ENCODE measurements around the gene CAPZB. TPM values are rescaled to one million over a fixed set of nuclear protein-coding genes. Genes with fewer than 3 reads are reported as not detected.

Gene CAPZB
- 100 to 1,000 TPM in 2 of 4 donors, 10 to 100 TPM in 2; 84.7 to 124 (median 103) TPM for total RNA-seq

DNA sequence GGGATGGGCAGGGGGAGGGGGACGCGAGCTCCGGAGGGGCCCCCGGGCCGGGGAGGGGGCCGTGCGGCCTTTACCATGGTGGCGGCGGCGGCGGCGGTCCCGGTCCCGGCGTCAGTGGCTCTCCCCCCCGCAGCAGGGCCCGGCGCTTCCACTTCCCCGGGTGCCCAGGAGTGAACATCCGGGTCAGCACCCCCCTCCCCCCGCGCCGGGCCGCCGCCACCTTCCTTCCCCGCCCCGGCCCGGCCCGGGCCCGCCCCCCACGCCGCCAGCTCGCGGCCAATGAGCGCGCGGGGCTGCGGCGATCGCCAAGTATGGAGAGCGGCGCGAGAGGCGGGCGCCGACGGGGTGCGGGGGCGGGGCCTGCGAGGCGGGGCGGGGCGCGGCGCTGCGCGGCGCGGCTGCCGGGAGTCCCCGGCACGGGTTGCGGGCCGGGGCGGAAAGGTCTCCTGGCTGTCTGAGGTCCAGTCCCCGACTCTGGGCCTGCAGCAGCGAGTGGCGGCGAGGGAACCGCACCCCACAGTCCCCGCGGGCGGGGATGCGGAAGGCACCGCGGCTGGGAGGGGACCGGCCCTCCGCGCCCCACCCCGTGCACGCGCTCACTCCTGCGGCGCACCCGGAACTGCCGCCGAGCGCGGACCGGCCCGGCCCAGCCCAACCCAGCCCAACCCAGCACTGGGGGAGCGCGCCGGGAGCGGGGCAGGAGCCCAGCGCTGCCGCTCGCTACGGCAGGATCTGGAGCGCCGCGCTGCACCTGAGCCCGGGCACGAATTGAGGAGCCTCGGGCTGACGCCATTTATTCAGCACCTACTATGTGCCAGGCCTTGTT, at the start of gene CAPZB:
Gene CAPZB (minus strand): TSS at position 178 of the 826 bp plus-strand sequence. CDS start 101 bp downstream, at position 77.
- peak in 1 of 2 donors; percentile 11 for TF ChIP-seq POLR2A (IDR thresholded peaks at IDR 0.05)
- TF ChIP-seq, protein P1, sequence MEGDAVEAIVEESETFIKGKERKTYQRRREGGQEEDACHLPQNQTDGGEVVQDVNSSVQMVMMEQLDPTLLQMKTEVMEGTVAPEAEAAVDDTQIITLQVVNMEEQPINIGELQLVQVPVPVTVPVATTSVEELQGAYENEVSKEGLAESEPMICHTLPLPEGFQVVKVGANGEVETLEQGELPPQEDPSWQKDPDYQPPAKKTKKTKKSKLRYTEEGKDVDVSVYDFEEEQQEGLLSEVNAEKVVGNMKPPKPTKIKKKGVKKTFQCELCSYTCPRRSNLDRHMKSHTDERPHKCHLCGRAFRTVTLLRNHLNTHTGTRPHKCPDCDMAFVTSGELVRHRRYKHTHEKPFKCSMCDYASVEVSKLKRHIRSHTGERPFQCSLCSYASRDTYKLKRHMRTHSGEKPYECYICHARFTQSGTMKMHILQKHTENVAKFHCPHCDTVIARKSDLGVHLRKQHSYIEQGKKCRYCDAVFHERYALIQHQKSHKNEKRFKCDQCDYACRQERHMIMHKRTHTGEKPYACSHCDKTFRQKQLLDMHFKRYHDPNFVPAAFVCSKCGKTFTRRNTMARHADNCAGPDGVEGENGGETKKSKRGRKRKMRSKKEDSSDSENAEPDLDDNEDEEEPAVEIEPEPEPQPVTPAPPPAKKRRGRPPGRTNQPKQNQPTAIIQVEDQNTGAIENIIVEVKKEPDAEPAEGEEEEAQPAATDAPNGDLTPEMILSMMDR (IDR thresholded peaks at IDR 0.05): no peak
- WGBS, 2 donors: 0 to 1% methylated on average over 34 to 42 of the region's 106 CpGs
- intact Hi-C loops (cut with DNase I; ENCODE audit: low total_unique reads): loop anchor here (10.0 kb wide), 2 partner anchors 91 to 159 kb away; partner anchors contain the start of gene NBL1
- DNase-seq (ENCODE audit: low spot score in 2 of 2): peak; percentile 92 to 99
- H3K4me3 ChIP-seq (ENCODE audit: low read depth, poor library complexity, severe bottlenecking): peak within 1 kb of the TSS; percentile 97

DNA sequence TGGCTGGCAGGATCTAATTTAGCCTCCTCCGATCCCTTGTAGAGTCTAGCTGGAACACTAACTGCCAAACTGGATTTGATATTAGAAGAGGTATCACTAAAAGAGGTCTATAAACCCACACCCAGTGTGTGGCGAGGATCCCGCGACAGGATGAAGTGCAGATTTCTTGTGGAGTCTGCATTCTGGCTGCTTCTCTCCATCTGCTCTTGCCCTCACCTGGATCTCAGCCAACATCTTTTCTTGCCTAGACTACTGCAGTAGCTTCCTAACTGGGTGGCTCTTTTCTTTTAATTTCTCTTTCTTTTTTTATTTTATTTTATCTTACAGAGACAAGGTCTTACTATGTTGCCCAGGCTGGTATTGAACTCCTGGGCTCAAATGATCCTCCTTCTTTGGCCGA, 48.9 kb upstream of the CAPZB start:
- TF ChIP-seq POLR2A (IDR thresholded peaks at IDR 0.05): no peak
- TF ChIP-seq, protein P1 (IDR thresholded peaks at IDR 0.05): no peak
- intact Hi-C loops (cut with DNase I; ENCODE audit: low total_unique reads): no loop called here
- no peak overlapping the region for H3K4me3 ChIP-seq (ENCODE audit: low read depth, poor library complexity, severe bottlenecking)
- DNase-seq (ENCODE audit: low spot score in 2 of 2): no peak
- WGBS, 2 donors: 78 to 86% methylated on average over 5 of the region's 5 CpGs

DNA sequence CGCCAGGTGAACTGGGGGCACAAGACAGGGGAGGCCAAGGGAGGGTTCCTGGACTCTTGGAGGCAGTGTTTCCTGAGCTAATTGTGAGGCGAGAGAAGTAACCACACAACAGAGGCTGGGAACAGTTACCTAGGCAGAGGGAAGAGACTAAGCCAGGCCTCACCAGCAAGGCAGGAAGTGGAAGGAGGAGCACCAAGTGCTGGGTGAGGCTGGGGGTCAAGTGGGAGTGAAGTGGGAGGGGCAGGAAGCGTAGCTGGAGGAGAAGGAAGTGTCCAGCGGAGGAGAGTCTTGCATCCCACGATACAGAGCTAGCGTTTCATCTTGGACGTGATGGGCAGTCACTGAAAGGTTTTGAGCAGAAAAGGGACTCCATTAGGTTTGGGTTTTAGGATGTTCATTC, 48.3 kb upstream of the CAPZB start:
- 64 to 87% methylated on average over 7 of the region's 7 CpGs for WGBS, 2 donors
- no peak for DNase-seq (ENCODE audit: low spot score in 2 of 2)
- intact Hi-C loops (cut with DNase I; ENCODE audit: low total_unique reads): no loop called here

DNA sequence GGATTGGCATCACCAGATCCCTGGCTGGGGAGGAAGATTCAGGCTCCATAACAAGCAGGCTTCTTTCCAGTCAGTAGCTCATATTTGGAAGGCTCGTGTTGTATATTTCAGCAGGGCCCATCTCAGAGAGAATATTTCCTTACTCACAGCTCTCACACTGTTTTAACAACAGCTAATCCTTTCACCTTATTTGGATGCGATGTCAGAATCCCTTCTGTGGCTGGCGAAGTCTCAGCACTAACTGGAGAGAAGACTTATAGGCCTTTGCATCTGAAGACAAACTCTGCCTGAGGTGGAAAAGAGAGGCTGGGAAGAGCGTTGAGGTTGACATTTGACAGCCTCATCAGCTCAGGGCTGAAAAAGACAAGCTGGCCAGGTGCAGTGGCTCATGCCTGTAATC, 47.2 kb upstream of the CAPZB start:
- H3K4me3 ChIP-seq (ENCODE audit: low read depth, poor library complexity, severe bottlenecking): no peak overlapping the region
- 85 to 87% methylated on average over 4 of the region's 4 CpGs for WGBS, 2 donors
- intact Hi-C loops (cut with DNase I; ENCODE audit: low total_unique reads): no loop called here
- no peak for DNase-seq (ENCODE audit: low spot score in 2 of 2)
- no peak for TF ChIP-seq POLR2A (IDR thresholded peaks at IDR 0.05)
- TF ChIP-seq, protein P1 (IDR thresholded peaks at IDR 0.05): no peak

More for the DNA sequence above, 48.3 kb upstream of the CAPZB start:
- TF ChIP-seq, protein P1 (IDR thresholded peaks at IDR 0.05): no peak
- TF ChIP-seq POLR2A (IDR thresholded peaks at IDR 0.05): no peak
- H3K4me3 ChIP-seq (ENCODE audit: low read depth, poor library complexity, severe bottlenecking): no peak overlapping the region

DNA sequence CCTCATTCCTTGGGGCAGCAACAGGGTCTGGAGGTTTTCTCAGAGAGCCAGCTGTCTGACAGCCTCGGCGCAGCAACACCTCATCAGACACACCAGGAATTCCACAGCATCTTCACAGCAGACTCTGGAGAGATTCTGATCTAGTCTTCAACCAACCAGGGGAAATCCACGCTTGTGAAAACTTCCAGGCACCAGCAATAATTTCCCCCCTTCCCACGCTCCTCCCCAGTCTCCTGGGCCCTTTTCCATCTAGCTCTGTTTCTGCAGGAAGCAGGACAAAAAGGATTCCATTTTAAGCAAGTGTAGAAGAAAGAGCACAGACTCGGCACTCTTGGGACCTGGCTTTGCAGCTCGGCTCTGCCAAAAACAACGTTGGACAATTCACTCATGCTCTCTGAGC, 44.3 kb upstream of the CAPZB start:
- 71 to 74% methylated on average over 7 of the region's 7 CpGs for WGBS, 2 donors
- intact Hi-C loops (cut with DNase I; ENCODE audit: low total_unique reads): no loop called here
- no peak overlapping the region for H3K4me3 ChIP-seq (ENCODE audit: low read depth, poor library complexity, severe bottlenecking)
- no peak for DNase-seq (ENCODE audit: low spot score in 2 of 2)
- TF ChIP-seq, protein P1 (IDR thresholded peaks at IDR 0.05): no peak
- TF ChIP-seq POLR2A (IDR thresholded peaks at IDR 0.05): no peak

Measured in lower leg skin (tissue), 4 donors.